HG03439 (cell line): ENCODE measurements around the gene RSRC1.

Source experiments
- ATAC-seq: cut with Tn5 transposase; IDR thresholded peaks from one replicate; pipeline ENCODE4 v1.9.1; 2021; ENCODE audit warnings: mild to moderate bottlenecking, moderate library complexity; ENCODE audit not compliant: unreplicated experiment

Gene RSRC1

DNA sequence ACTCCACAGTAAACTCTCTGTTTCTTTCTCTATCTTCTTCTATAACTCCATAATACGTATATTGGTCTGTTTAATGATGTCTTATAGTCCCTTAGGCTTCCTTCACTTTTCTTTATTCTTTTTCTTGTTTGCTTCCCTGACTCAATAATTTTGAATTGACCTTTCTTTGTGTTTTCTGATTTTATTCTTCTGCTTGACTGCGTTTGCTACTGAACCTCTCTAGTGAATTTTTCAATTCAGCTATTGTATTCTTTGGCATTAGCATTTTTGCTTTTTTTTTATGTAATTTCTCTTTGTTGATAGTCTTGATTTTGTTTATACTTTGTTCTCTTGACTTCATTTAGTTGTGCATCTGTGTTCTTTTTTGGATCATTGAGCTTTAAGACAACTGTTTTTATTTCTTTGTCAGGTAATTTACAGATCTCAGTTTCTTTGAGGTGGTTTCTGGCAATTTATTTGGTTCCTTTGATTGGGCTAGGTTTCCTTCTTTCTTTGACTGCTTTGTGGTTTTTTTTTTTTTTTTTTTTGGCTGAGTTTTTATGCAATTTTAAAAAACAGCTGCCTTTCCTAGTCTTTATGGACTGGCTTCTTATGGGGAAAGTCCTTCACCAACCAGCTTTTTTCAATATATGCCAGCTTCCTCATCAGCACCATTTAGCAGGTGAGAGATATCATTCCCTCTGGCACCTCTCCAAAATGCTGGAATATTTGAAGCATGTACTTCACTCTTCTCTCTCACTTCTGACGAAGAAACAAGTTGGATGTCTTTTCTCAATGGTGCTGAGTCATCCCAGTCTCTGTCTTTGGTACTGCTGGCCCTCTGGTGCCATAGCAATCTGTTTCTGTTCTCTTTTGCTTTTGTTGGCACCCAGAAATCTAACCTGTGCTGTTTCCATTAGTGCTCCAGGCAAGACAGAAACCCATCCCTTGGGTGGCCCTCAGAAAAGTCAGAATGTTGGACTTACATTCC, 17.6 kb downstream of the RSRC1 start:
- ATAC-seq, result no peak

DNA sequence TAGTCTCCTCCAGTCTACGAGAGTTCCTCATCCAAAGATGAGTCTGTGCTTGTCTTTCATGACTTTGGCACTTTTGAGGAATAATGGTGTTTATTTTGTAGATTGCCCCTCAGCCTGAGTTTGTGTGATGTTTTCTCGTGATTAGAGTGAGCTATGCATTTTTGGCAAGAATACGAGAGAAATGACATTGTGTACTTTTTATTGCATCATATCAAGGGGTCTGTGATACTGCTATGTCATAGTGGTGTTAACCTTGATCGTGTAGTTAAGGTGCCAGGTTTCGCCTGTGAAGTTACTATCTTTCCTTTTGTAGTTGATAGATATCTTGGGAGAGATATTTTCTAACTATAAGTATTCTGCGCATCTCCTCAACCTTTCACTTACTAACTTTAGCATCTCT, 18.9 kb downstream of the RSRC1 start:
- no peak for ATAC-seq

DNA sequence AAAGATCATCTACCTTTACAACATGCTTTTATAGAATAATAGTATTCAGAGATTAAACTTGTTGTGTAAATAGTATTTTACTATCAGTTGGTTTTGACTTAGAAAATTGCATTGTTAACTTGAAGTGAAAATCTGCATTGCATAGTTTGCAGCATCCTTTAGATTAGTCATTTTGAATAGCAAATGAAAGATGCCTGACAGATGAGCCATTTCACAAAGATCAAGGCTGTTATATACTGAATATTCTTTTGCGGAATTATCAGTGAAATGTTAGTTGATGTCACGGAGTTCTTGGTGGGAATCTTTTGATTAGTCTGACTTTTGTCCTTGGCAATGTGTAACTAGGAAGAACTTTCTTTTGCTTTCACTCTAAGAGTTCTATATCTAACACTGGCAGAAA, 24.5 kb downstream of the RSRC1 start:
- ATAC-seq, result no peak

DNA sequence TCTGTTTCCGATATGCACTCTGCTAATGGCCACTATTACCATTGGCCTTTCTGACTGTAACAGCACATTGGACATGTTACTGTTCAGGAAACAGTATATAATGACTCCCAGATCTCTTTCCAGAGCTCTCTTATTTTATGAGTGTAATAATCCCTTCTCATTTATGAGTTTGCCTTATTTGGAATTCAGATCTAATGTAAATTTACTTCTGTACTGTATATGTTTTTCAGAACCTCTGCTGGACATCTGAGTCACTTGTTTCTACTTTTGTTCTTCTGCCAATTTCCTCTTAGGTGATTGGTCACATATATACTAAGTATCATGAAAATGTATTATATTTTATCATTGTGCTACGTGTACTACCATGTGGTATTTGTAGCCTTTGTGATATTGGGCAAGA, 30.5 kb downstream of the RSRC1 start:
- no peak for ATAC-seq

DNA sequence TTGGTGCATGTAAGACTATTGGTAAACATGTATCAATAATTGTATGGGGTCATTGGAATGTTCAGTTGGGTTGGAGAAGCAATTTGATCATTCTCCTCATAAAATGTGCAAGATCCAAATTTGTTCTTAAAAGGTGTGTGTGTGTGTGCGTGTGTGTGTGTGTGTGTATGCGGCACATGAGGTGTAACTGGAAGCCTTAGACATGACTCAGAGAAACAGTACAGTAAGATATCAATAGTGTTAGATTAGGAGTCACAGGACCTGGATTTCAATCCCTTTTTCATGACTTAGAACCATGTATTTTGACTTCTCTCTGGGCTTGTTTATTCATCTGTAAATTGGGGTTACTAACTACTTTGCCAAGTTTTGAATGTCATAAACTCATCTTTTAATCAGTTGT, 38.3 kb downstream of the RSRC1 start:
- no peak for ATAC-seq

DNA sequence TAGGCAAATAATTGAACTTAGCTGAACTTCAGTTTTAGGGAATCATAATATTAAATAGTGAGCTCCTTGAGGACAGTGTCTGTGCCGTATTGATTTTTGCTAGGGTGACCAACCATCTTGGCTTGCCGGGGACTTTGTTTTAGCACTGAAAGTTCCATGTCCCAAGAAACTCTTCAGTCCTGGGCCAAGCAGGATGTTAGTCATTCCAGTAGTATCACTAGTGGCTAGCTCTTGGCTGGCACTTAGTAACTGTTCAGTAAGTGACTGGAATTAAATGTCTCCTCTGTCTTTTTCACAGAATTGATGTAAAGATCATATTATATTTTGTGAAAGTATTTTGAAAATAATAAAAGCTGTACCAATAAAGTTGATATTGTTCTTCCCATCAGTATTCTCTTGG, 42.3 kb downstream of the RSRC1 start:
- ATAC-seq, result peak; percentile 54

DNA sequence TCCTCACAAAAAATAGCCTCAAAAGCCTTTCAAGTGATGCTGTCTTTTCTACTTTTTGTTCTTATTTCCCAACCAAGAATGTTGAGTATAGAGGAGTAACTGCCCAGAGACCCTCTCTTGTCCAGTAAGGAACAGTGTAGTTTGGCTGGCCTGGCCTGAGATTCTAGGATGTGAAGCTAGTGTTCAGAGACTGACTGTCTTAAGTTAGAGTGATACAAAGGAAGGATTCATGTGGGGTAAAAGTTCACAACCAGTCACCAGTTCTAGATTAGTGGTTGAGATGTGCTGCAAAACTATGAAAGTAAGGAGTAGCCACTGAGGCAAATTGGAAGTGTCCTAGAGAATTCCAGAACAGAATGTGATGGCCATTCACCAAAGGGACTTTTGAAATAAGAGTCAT, 49.1 kb downstream of the RSRC1 start:
- ATAC-seq, result no peak

DNA sequence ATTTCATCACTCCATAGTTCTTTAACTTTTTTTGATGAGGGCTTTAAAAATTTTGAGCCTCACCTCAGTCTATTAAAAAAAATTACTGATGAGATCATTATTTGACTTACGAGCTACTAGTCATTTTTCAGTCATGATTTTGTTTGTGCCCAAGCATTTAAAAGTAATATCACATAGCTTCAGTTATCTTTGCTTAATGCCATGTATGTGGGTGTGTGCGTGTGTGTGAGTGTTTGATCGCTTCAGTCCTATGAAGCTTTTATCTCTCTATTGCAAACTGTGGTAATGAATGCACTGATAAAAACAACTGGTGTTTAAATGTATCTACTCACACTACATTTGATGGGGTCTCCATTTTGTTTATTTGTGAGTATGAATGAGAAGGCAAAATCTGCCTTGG, 49.8 kb downstream of the RSRC1 start:
- no peak for ATAC-seq

DNA sequence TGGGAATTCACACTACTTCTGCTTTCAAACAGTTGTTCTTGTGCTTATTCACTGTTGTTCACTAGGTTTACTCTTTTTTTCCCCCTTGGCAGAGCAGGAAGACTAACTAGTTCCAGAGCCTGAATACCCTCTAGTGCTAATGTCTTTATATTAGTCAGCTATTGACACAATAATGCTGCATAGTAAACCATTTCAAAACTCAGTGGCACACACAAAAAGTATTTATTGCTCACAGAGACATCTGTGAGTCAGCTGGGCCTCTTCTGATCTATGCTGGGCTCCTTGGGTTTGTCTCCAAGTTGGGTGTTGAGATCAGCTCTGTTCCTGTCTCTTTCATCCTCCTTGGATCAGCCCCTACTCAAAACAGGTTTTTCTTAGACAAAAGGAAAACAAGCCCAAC, 51.1 kb downstream of the RSRC1 start:
- no peak for ATAC-seq

DNA sequence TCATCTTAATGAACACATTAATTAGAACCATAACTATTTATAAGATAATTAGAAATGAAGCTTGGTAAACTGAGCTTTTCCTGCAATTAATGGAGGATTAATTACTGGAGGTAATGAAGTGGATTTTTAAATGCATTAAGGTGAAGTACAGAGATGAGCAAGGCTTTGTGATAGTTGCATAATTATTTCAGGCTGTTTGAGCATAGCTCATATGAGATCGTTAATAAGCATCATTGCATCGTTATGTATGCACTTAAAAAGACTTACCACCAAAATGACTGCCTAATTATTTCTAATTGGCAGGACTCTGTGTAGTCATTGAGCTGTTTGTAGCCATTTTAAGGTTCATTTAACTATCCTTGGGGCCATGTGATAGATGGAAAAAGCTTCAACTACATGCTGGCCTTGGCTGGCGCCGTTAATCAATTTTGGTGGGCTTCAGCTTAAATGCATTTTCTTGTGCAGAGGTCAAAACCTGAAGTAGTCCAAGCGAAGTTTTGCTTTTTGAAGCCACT, 55.3 kb downstream of the RSRC1 start:
- ATAC-seq, result no peak

DNA sequence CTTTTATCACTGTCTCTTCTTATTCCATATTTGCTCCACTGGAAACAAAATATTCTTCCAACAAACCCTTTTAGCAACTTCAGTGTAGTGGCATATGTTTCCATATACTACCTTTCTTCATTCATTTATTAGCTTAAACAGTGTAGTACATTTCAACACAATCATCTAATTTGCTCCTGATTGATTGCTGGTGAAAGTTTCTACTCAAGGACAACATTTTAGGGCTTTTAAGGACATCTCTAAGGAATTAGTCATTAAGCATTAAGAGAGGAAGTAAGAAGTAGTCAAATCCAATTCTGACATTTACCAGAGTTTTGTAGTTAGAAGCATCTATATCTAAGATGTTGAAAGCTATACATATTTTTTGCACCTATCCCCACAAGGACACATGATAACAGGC, 55.8 kb downstream of the RSRC1 start:
- no peak for ATAC-seq

DNA sequence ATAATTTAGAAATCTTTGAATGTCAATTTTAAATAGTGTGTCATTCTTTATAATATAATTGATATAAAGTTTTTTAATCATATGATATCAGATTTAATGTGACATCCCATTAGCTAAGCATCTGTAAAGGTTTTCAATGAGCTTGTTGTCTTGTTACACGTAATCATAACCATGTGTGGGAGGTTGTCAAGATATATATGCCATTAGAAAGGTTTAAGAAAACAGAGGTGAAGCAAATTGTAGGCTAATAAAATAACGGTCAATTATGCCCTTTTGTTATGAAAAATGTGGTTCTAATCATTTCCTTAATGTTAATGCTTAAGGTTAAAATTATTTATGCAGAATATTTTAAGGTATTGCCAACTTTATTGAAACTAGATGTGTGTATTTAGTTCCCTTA, 56.3 kb downstream of the RSRC1 start:
- no peak for ATAC-seq

DNA sequence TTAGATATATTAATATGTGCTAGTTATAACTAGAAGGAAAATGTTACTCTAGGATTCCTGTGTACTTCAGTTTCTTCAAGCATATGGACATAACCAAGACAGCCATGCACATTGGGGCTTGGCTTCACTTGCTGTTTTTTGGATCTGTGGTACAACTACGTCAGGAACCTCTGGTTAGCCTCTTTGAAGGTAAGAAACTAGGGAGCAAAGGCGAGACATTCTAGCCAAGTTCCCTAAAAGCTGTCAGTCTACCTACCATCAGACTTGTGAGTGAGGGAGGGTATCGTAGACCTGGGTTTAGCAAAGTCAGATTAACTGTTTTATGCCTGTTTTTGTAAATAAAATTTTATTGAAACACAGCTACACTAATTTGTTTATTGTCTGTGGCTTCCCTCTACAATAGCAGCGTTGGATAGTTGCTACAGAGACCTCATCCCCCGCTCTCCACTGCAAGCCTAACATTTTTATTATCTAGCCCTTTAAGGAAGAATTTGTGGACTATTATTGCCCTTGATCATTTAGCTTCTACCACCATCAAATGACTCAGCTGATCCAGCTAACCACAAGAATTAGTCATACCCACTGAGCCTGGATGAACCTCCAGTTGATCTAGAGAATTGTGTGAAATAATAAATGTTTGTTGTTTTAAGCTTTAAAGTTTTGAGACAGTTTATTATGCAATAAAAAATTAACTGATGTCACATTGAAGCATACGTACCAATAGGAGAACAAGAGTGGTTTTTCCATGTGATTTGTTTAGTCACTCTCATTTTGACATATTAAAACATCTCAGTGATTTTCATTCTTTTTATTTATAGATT, 58.1 kb downstream of the RSRC1 start:
- no peak for ATAC-seq

DNA sequence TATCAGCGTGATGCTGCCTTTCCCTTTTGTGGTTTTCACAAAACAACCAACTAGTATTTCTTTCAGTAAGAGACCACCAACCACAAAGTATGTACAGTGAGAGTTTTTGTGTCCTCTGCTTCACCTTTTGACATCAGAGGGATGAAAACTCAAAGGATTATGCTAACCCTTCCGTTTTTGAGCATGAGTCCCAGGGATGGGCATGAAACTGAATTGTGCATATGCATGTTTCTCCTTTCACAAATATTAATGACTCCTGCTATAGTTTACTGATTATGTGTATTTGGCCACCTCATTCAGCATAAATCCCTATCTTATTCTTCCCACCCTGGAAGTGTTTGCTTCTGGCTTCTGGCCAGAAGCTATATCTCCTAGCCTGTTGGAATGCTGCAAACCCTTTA, 59.2 kb downstream of the RSRC1 start:
- no peak for ATAC-seq

DNA sequence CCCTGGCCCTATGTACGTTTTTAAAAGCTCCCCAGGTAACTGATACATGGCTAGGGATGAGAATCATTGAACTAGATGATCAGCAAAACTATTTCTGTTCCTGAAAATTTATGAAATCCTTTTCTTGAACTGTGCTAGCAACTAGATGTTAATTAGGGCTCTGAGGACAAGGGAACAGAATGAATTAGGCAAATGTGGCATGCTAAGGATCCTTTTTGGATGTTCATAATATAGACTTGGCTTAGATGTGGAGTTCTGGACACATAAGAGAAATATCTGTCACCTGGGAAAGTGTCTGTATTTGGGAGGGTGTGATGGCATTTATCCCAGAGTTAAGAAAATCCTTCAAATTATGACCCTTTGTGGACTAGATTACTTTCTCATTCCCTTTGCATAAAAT, 71.2 kb downstream of the RSRC1 start:
- no peak for ATAC-seq

DNA sequence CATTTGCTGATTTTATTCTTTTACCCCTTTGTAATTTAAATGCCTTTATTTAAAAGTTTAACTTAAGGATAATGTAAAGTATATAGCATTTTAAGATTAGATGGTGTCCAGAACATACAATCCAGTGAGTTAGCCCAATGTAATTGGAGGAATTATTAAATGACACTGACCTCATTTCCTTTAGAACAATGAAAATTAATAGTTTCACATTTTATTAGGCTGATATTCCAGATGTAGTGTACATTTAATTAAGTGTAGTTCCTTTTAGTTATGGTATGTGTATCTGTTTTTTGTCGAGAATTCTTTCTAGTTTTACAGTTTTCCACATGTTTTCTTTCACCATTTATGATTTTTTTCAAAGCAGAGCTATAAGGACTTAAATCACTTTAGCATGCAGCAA, 75.8 kb downstream of the RSRC1 start:
- no peak for ATAC-seq

DNA sequence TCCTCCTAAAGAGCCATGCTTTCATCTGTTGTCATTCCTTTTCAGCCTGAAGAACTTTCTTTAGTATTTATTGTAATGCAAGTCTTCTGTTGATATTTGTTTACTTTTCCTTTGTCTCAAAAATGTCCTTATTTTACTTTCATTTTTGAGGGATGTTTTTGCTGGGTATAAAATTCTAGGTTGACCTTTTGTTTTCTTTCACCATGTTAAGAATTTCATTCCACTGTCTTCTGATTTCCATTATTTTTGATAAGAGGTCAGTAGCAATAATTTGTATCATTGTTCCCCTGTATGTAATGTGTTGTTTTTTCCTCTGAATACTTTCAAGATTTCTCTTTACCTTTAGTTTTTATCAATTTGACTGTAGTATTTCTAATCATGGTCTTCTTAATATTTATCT, 91.1 kb downstream of the RSRC1 start:
- ATAC-seq, result no peak

DNA sequence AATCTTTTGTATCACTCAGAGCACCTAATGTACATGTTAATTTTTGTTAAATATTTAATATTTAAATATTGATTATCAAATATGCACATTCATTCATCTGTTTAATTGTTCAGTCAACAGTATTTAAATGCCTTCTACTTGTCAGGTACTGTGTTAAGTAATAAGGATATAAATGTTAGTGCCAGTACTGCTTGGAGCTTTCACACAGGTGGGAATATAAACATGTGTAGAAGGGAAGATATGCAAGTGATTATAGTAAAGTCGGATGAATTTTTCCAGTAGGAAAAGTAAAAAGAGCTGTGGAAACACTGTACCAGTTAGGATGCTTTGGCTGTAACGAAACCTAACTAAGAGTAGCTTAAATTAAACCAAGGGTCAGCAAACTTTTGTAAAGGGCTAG, 95.4 kb downstream of the RSRC1 start:
- ATAC-seq, result no peak

DNA sequence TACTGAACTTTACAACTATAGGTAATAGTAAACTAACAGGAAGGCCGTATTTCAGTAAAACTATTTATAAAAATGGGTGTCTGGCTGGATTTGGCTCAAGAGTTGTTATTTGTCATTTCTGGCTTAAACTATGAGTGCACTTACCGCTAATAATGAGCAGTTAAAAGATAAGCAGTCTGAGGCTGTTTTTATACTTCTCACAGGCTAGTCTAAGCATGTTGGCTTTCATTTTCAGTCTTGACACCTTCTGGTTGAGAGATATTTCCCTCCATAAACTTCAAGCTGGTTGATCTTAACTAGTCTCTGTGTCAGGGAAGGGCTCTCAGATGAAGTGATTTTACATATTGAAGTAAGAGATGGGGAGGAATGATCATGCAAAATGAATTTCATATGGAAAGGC, 96.1 kb downstream of the RSRC1 start:
- ATAC-seq, result peak; percentile 84

DNA sequence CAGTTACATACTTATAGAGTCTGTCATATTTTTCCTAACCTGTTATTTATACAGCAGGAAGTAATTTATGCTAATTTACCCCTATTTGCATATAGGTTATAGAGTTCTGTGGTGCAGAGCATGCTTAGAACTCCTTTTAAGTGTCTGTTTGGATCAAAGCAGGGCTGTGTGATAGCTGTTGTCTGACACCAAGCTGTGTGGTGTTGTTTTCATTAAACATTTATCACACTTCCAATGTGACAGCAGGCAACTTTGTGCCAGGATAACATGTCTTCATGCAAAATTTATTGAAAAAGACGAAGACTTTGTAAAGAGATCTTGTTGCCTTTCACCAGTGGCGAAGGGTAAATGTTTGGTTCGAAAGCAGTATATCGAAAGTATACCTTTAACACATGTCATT, 100.2 kb downstream of the RSRC1 start:
- ATAC-seq, result no peak

DNA sequence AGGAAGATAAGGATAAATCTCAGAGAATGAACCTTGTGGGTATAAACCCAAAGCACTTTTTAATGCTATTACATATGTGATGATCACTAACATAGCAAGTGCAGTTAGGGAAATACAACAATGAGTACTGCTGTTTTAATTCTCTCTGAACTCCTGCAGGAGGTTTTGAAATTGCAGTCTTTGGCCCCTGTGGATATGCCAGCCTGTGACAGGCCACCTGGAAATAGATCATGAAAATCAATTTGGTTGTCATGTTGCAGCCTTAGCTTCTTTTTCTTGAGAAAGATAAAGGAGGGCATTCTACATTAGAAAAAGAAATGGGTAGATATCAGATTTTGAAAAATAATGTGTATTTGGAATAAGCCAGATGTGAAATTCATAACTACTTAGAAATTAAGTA, 103.6 kb downstream of the RSRC1 start:
- no peak for ATAC-seq

DNA sequence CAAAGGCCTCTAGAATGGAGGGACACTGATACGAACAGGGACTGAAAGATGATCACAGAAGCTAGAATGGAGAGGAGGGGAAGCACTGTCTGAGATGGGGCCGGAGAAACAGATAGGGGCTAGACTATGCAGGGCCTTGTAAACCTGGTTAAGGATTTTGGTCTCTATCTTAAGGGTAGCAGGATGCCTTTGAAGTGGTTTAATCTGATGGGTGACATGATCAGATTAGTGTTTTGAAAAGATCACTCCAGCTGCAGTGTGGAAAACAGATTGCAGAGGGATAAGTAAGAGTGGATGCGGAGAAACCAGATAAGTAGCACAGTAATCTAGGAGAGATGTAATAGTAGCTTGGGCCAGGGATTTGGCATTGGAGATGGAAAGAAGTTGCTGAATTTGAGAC, 108.1 kb downstream of the RSRC1 start:
- no peak for ATAC-seq
